Articular chondrocyte of knee joint (primary cell): ENCODE measurements around the gene TMED6. TPM values are rescaled to one million over a fixed set of nuclear protein-coding genes. Genes with fewer than 3 reads are reported as not detected.

Source experiments
- total RNA-seq: library from RNA; depleted of rRNA; stranded (reverse); fragments of >200 nt; gene quantifications from 2 replicates; pipeline ENCODE4 v1.2.3, GENCODE V29; 2012

The TMED6 gene
- total RNA-seq = 0.22 and 0.65 TPM in 2 replicates

GRCh38 chr16:69351309-69352027, at the start of gene TMED6:
Gene TMED6 (minus strand): TSS chr16:69351786. CDS start chr16:69351753, 33 bp downstream.

GRCh38 chr16:69339289-69340094, 12.1 kb downstream of the TMED6 start, which contains the start of the genes COG8 and NIP7:
Gene COG8 (minus strand): TSS chr16:69339564. CDS start chr16:69339552, 12 bp downstream.
Gene NIP7 (plus strand): TSS chr16:69339772. CDS start chr16:69339830, 58 bp downstream.

GRCh38 chr16:69330286-69331109, 21.1 kb downstream of the TMED6 start, which contains the start of gene PDF:
Gene PDF (minus strand): TSS chr16:69330588. CDS start chr16:69330570, 18 bp downstream.

GRCh38 chr16:69310653-69311532, 40.7 kb downstream of the TMED6 start, which contains the start of gene VPS4A:
Gene VPS4A (plus strand): TSS chr16:69311350. CDS start chr16:69311512, 162 bp downstream.

Other genes starting within 250 kb of the TMED6 start
- gene HAS3, start 246.1 kb downstream of the TMED6 start, total RNA-seq = 9.4 and 12.3 TPM in 2 replicates
- 48.3 and 66.7 TPM in 2 replicates for gene CHTF8, start 219.2 kb downstream of the TMED6 start, total RNA-seq
- 19.5 and 21.2 TPM in 2 replicates for gene UTP4, start 219.1 kb downstream of the TMED6 start, total RNA-seq
- 66.7 and 69.9 TPM in 2 replicates for gene SNTB2, start 164.6 kb downstream of the TMED6 start, total RNA-seq
- gene VPS4A, start 40.4 kb downstream of the TMED6 start, total RNA-seq = 22.9 and 27.0 TPM in 2 replicates
- gene PDF, start 21.2 kb downstream of the TMED6 start, total RNA-seq = 8.0 and 9.5 TPM in 2 replicates
- gene COG8, start 12.2 kb downstream of the TMED6 start, total RNA-seq = 30.1 and 36.6 TPM in 2 replicates
- gene NIP7, start 12.0 kb downstream of the TMED6 start, total RNA-seq = 19.6 and 23.9 TPM in 2 replicates
- gene TERF2, start 34.2 kb upstream of the TMED6 start, total RNA-seq = 18.7 and 22.2 TPM in 2 replicates
- gene CYB5B, start 72.8 kb upstream of the TMED6 start, total RNA-seq = 64.9 and 68.9 TPM in 2 replicates
- gene NFAT5, start 214.2 kb upstream of the TMED6 start, total RNA-seq = 40.1 and 47.8 TPM in 2 replicates